Measurements from ENCODE around the gene RAB38.

RAB38 gene

GRCh38 chr11:88122956-88123355, 52.3 kb downstream of the RAB38 start:
- Histone ChIP-seq H3K27me3 (ENCODE audit: insufficient read depth, insufficient read length) (no peaks in the 10 kb centered on the region), H3K9ac (ENCODE audit: insufficient read length, low read depth) (no peak overlapping the region), H3K4me1 (ENCODE audit: insufficient read depth, insufficient read length) (no peaks in the 10 kb centered on the region), H3K9me3 (ENCODE audit: insufficient read depth, low read length) (no peaks in the 10 kb centered on the region), H3K4me3 (ENCODE audit: insufficient read length, low read depth) (no peak overlapping the region), H3K36me3 (ENCODE audit: insufficient read depth, insufficient read length, low read length) (no peaks in the 10 kb centered on the region)
- TF ChIP-seq YY1 (IDR thresholded peaks at IDR 0.05; ENCODE audit: insufficient read depth, insufficient read length) (no peak), SUZ12 (IDR thresholded peaks at IDR 0.05; ENCODE audit: extremely low read depth, insufficient read depth, insufficient read length) (no peak), ZNF274 (IDR thresholded peaks at IDR 0.05; ENCODE audit: low read depth, low read length) (no peak)
- DNase-seq (ENCODE audit: low read depth, low spot score) = no peak

GRCh38 chr11:88119561-88119960, 55.7 kb downstream of the RAB38 start:
- H3K9me3 ChIP-seq (ENCODE audit: insufficient read depth, low read length) = no peaks in the 10 kb centered on the region
- no peak for DNase-seq (ENCODE audit: low read depth, low spot score)
- no peaks in the 10 kb centered on the region for H3K4me1 ChIP-seq (ENCODE audit: insufficient read depth, insufficient read length)
- no peaks in the 10 kb centered on the region for H3K27me3 ChIP-seq (ENCODE audit: insufficient read depth, insufficient read length)
- TF ChIP-seq YY1 (IDR thresholded peaks at IDR 0.05; ENCODE audit: insufficient read depth, insufficient read length) (no peak), SUZ12 (IDR thresholded peaks at IDR 0.05; ENCODE audit: extremely low read depth, insufficient read depth, insufficient read length) (no peak), ZNF274 (IDR thresholded peaks at IDR 0.05; ENCODE audit: low read depth, low read length) (no peak)
- H3K9ac ChIP-seq (ENCODE audit: insufficient read length, low read depth) = no peak overlapping the region
- H3K4me3 ChIP-seq (ENCODE audit: insufficient read length, low read depth) = no peak overlapping the region
- no peaks in the 10 kb centered on the region for H3K36me3 ChIP-seq (ENCODE audit: insufficient read depth, insufficient read length, low read length)

DNA sequence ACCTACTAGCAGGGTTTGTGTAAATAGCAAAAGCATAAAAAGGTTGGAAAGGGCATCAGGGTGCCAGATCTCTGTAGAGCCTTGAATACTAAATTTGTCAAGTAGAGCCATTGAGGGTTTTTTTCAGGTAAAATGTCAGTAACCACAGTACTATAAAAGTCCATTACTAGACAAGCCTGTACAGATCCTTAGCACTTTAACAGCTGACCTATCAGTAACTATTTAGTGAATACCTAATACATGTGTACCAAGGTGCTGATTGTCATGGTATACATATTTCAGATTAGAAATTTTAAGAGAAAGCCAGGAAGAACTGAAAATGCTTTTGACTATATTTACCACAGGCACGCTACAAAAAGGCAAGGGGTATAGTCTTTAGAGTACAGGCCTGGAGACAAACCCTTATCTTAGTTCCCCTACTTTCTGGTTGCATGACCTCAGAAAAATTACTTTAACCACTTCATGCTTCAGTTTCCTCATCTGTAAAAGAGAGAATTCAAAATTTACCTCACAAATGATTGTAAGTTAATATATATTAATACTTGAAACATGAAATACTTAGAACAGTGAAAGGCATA, 57.9 kb downstream of the RAB38 start:
- no peak for DNase-seq (ENCODE audit: low read depth, low spot score)
- no peaks in the 10 kb centered on the region for H3K27me3 ChIP-seq (ENCODE audit: insufficient read depth, insufficient read length)
- H3K36me3 ChIP-seq (ENCODE audit: insufficient read depth, insufficient read length, low read length) = no peaks in the 10 kb centered on the region
- no peaks in the 10 kb centered on the region for H3K4me1 ChIP-seq (ENCODE audit: insufficient read depth, insufficient read length)
- no peaks in the 10 kb centered on the region for H3K9me3 ChIP-seq (ENCODE audit: insufficient read depth, low read length)
- TF ChIP-seq SUZ12 (IDR thresholded peaks at IDR 0.05; ENCODE audit: extremely low read depth, insufficient read depth, insufficient read length) (no peak), YY1 (IDR thresholded peaks at IDR 0.05; ENCODE audit: insufficient read depth, insufficient read length) (no peak), ZNF274 (IDR thresholded peaks at IDR 0.05; ENCODE audit: low read depth, low read length) (no peak)
- no peak overlapping the region for H3K9ac ChIP-seq (ENCODE audit: insufficient read length, low read depth)
- no peak overlapping the region for H3K4me3 ChIP-seq (ENCODE audit: insufficient read length, low read depth)

GRCh38 chr11:88115828-88116755, 59.2 kb downstream of the RAB38 start:
- DNase-seq (ENCODE audit: low read depth, low spot score) = no peak
- H3K36me3 ChIP-seq (ENCODE audit: insufficient read depth, insufficient read length, low read length) = no peaks in the 10 kb centered on the region
- no peaks in the 10 kb centered on the region for H3K4me1 ChIP-seq (ENCODE audit: insufficient read depth, insufficient read length)
- no peak overlapping the region for H3K4me3 ChIP-seq (ENCODE audit: insufficient read length, low read depth)
- H3K9me3 ChIP-seq (ENCODE audit: insufficient read depth, low read length) = no peaks in the 10 kb centered on the region
- no peak overlapping the region for H3K9ac ChIP-seq (ENCODE audit: insufficient read length, low read depth)
- H3K27me3 ChIP-seq (ENCODE audit: insufficient read depth, insufficient read length) = no peaks in the 10 kb centered on the region
- TF ChIP-seq YY1 (IDR thresholded peaks at IDR 0.05; ENCODE audit: insufficient read depth, insufficient read length) (no peak), SUZ12 (IDR thresholded peaks at IDR 0.05; ENCODE audit: extremely low read depth, insufficient read depth, insufficient read length) (no peak), ZNF274 (IDR thresholded peaks at IDR 0.05; ENCODE audit: low read depth, low read length) (no peak)

GRCh38 chr11:88114486-88115045, 60.7 kb downstream of the RAB38 start:
- DNase-seq (ENCODE audit: low read depth, low spot score) = no peak
- H3K4me3 ChIP-seq (ENCODE audit: insufficient read length, low read depth) = no peak overlapping the region
- no peaks in the 10 kb centered on the region for H3K4me1 ChIP-seq (ENCODE audit: insufficient read depth, insufficient read length)
- TF ChIP-seq YY1 (IDR thresholded peaks at IDR 0.05; ENCODE audit: insufficient read depth, insufficient read length) = no peak
- TF ChIP-seq SUZ12 (IDR thresholded peaks at IDR 0.05; ENCODE audit: extremely low read depth, insufficient read depth, insufficient read length) = no peak
- no peak for TF ChIP-seq ZNF274 (IDR thresholded peaks at IDR 0.05; ENCODE audit: low read depth, low read length)
- H3K36me3 ChIP-seq (ENCODE audit: insufficient read depth, insufficient read length, low read length) = no peaks in the 10 kb centered on the region
- no peaks in the 10 kb centered on the region for H3K27me3 ChIP-seq (ENCODE audit: insufficient read depth, insufficient read length)
- H3K9me3 ChIP-seq (ENCODE audit: insufficient read depth, low read length) = no peaks in the 10 kb centered on the region
- H3K9ac ChIP-seq (ENCODE audit: insufficient read length, low read depth) = no peak overlapping the region

- no peaks in the 10 kb centered on the region for H3K27me3 ChIP-seq (ENCODE audit: insufficient read depth, insufficient read length)
- no peaks in the 10 kb centered on the region for H3K4me1 ChIP-seq (ENCODE audit: insufficient read depth, insufficient read length)
- no peak overlapping the region for H3K4me3 ChIP-seq (ENCODE audit: insufficient read length, low read depth)
Measured at GRCh38 chr11:88106666-88107065, 68.6 kb downstream of the RAB38 start.

DNA sequence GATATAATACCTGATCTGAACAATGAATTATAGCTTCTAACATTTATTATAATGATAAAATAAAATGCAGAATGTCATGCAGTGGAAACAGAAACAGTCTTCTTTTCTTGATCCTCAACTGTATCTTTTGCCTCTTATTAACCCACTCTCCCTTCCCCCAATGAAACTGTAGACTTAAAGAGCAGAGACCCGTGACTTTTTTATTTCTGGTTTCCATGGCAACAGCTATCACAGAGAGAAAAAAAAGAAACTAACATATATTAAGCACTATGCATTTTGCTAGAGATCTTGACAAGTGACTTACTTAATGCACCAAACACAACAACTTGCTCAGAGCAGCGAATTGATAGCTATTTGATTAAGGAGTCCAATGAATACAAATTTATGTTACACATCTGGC, 69.3 kb downstream of the RAB38 start:
- H3K4me3 ChIP-seq (ENCODE audit: insufficient read length, low read depth) = no peak overlapping the region
- DNase-seq (ENCODE audit: low read depth, low spot score) = no peak
- no peak for TF ChIP-seq YY1 (IDR thresholded peaks at IDR 0.05; ENCODE audit: insufficient read depth, insufficient read length)
- no peak for TF ChIP-seq ZNF274 (IDR thresholded peaks at IDR 0.05; ENCODE audit: low read depth, low read length)
- no peak for TF ChIP-seq SUZ12 (IDR thresholded peaks at IDR 0.05; ENCODE audit: extremely low read depth, insufficient read depth, insufficient read length)

More at GRCh38 chr11:88106666-88107065, 68.6 kb downstream of the RAB38 start:
- DNase-seq (ENCODE audit: low read depth, low spot score) = no peak
- Histone ChIP-seq H3K9ac (ENCODE audit: insufficient read length, low read depth) (no peak overlapping the region), H3K36me3 (ENCODE audit: insufficient read depth, insufficient read length, low read length) (no peaks in the 10 kb centered on the region), H3K9me3 (ENCODE audit: insufficient read depth, low read length) (no peaks in the 10 kb centered on the region)
- TF ChIP-seq SUZ12 (IDR thresholded peaks at IDR 0.05; ENCODE audit: extremely low read depth, insufficient read depth, insufficient read length) = no peak
- no peak for TF ChIP-seq ZNF274 (IDR thresholded peaks at IDR 0.05; ENCODE audit: low read depth, low read length)
- TF ChIP-seq YY1 (IDR thresholded peaks at IDR 0.05; ENCODE audit: insufficient read depth, insufficient read length) = no peak

More for the DNA sequence above, 69.3 kb downstream of the RAB38 start:
- Histone ChIP-seq H3K27me3 (ENCODE audit: insufficient read depth, insufficient read length) (no peaks in the 10 kb centered on the region), H3K4me1 (ENCODE audit: insufficient read depth, insufficient read length) (no peaks in the 10 kb centered on the region), H3K9me3 (ENCODE audit: insufficient read depth, low read length) (no peaks in the 10 kb centered on the region), H3K36me3 (ENCODE audit: insufficient read depth, insufficient read length, low read length) (no peaks in the 10 kb centered on the region), H3K9ac (ENCODE audit: insufficient read length, low read depth) (no peak overlapping the region)
